Psoas muscle (tissue), 8 donors: ENCODE results near the gene TPST2. TPM values are rescaled to one million over a fixed set of nuclear protein-coding genes. Genes with fewer than 3 reads are reported as not detected.

ENCODE experiments used
- ATAC-seq, 4 donors: fragments of 200-7000 bp; cut with Tn5 transposase; one replicate each; pipeline ENCODE4 v1.9.1; 2020; ENCODE audit warnings: moderate library complexity in 3 of 4, mild to moderate bottlenecking in 2 of 4
- DNase-seq, 2 donors: peaks; one replicate each; pipeline ENCODE4 v3.0.0-alpha.2; 2020
- H3K27ac ChIP-seq: fragments of 200-600 bp; one replicate; pipeline ENCODE4 v1.8.0; 2022
- H3K27me3 ChIP-seq, 3 donors: fragments of 200-600 bp in 1 of 3; one replicate each; pipeline versions ENCODE4 v1.6.1 to v1.8.0; 2013 to 2022; ENCODE audit warnings: low read length in 2 of 3, mild to moderate bottlenecking in 2 of 3, moderate library complexity in 1 of 3; ENCODE audit not compliant: insufficient read depth in 3 of 3
- H3K36me3 ChIP-seq, 2 donors: fragments of 200-600 bp in 1 of 2; one replicate each; pipeline versions ENCODE4 v1.6.1 to v1.8.0; 2013 to 2022; ENCODE audit warnings: low read depth in 1 of 2, mild to moderate bottlenecking in 1 of 2, moderate library complexity in 1 of 2; ENCODE audit not compliant: insufficient read depth in 1 of 2
- H3K4me1 ChIP-seq: fragments of 200-600 bp; one replicate; pipeline ENCODE4 v1.8.0; 2022
- H3K4me3 ChIP-seq: fragments of 200-600 bp; one replicate; pipeline ENCODE4 v1.8.0; 2022; ENCODE audit warnings: mild to moderate bottlenecking
- H3K9me3 ChIP-seq: fragments of 200-600 bp; one replicate; pipeline ENCODE4 v1.8.0; 2022
- WGBS, 3 donors: extraction: QIAGEN DNeasy Blood & Tissue Kit; methylation state at CpG; one replicate each; pipeline versions ENCODE4 v1.1.6 to v1.1.7; 2013; 5-methylcytosine and 5-hydroxymethylcytosine counted together
- intact Hi-C, 2 donors: fragments of 100-400 bp; cut with DNase I; formaldehyde crosslinking; loops; one replicate each; pipeline versions ENCODE4 v1.11.0 to v1.14.2; 2022
- polyA plus RNA-seq, 3 donors: library from polyadenylated mRNA; stranded (reverse); fragments of 200-250 nt; gene quantifications; one replicate each; pipeline ENCODE4 v1.2.3, GENCODE V29; 2013
- total RNA-seq, 4 donors: library from RNA; stranded (reverse); fragmentation: NEBNext Ultra II Directional in 2 of 4; extraction: Animal tissue kit (Norgen Biotek cat#: 25700) in 2 of 4; gene quantifications; one replicate each; pipeline versions ENCODE4 v1.2.1 to v1.2.4, GENCODE V29; 2021 to 2023
- TF ChIP-seq, protein P1 (sequence below): fragments of 200-600 bp; IDR thresholded peaks from one replicate; pipeline ENCODE4 v1.8.0; 2022; ENCODE audit warnings: antibody characterized with exemption
- donor health status: healthy with polysubstance abuse.
- donor health status: DM: no; HTN: no; CAD: no; lungs with moderate emphysema.
- donor health status: Bipolar disorder and iron deficiency.
- donor health status: healthy.
- donor health status: DM: yes; HTN: yes; CAD: no.
- donor health status: DM: no; HTN: no; CAD: no.
- donor health status: DM: no; HTN: no; CAD: no.
- donor health status: DM: yes; HTN: yes; CAD: no.

Gene TPST2
- total and polyA plus RNA-seq, 7 donors, result 22.1 to 76.4 (median 32.9) TPM

DNA sequence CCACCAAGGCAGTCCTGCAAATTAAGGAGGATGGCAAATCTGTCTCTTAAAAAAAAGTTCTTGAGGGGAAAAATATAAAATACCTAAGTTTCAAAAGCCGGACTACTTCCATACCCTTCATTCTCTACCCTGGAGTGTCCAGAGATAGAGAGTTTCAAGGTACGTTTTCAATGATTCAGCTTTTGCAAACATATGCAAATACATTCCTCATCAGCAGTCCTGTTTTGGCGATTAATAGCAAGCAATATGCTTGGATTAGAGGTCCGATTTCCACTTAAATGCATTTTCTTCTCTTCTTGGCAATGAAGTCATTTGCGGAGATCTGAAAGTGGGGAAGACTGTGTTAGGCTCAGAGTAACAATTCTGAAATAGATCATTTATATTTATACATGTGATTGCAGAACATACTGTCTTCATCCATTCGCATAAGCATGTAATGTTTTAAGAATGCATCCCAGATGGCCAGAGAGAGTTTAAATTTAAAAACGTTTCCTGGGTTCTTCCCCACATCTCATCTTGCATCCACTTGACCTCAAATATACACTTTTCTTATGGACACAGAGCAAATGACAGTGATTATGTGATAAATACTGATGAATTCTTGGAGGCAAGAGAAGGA is 63.9 kb downstream of the TPST2 start:
- H3K9me3 ChIP-seq, result no peaks in the 10 kb centered on the region
- TF ChIP-seq, protein P1, sequence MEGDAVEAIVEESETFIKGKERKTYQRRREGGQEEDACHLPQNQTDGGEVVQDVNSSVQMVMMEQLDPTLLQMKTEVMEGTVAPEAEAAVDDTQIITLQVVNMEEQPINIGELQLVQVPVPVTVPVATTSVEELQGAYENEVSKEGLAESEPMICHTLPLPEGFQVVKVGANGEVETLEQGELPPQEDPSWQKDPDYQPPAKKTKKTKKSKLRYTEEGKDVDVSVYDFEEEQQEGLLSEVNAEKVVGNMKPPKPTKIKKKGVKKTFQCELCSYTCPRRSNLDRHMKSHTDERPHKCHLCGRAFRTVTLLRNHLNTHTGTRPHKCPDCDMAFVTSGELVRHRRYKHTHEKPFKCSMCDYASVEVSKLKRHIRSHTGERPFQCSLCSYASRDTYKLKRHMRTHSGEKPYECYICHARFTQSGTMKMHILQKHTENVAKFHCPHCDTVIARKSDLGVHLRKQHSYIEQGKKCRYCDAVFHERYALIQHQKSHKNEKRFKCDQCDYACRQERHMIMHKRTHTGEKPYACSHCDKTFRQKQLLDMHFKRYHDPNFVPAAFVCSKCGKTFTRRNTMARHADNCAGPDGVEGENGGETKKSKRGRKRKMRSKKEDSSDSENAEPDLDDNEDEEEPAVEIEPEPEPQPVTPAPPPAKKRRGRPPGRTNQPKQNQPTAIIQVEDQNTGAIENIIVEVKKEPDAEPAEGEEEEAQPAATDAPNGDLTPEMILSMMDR, result no peak
- H3K27ac ChIP-seq, result peak overlapping the region; percentile 84
- H3K4me1 ChIP-seq, result peaks cover 27% of the 10 kb centered on the region
- H3K36me3 ChIP-seq, result peaks cover 0 to 14% of the 10 kb centered on the region in 2 donors
- DNase-seq, result no peak
- ATAC-seq, result peak in 2 of 4 donors; percentile 20 to 59
- intact Hi-C loops, result loop anchor here (2.0 to 5.0 kb wide), 3 partner anchors 23 to 61 kb away; no protein-coding TSS in a partner anchor
- 34 to 41% (median 39%) methylated on average over 7 of the region's 7 CpGs for WGBS, 3 donors
- peak overlapping the region; percentile 43 for H3K4me3 ChIP-seq
- H3K27me3 ChIP-seq, result no peaks in the 10 kb centered on the region

- TF ChIP-seq, protein P1, result no peak
- peak overlapping the region; percentile 43 for H3K4me3 ChIP-seq
- 29 to 53% (median 31%) methylated on average over 4 of the region's 4 CpGs for WGBS, 3 donors
- ATAC-seq, result peak; percentile 41 to 55 (median 51)
- no peaks in the 10 kb centered on the region for H3K9me3 ChIP-seq
- H3K36me3 ChIP-seq, result peaks cover 0 to 9% of the 10 kb centered on the region in 2 donors
- peak overlapping the region; percentile 84 for H3K27ac ChIP-seq
- intact Hi-C loops, result loop anchor here in 1 of 2 donors (5.0 kb wide), 2 partner anchors 37 to 62 kb away; no protein-coding TSS in a partner anchor
- H3K4me1 ChIP-seq, result peaks cover 27% of the 10 kb centered on the region
- no peak for DNase-seq
- no peaks in the 10 kb centered on the region for H3K27me3 ChIP-seq
Measured at GRCh38 chr22:26524870-26525269, 65.1 kb downstream of the TPST2 start.

GRCh38 chr22:26522592-26522991 is 67.3 kb downstream of the TPST2 start:
- ATAC-seq, result no peak
- Histone ChIP-seq H3K4me1 (peaks cover 16% of the 10 kb centered on the region), H3K9me3 (no peaks in the 10 kb centered on the region), H3K27me3 (no peaks in the 10 kb centered on the region), H3K4me3 (no peak overlapping the region), H3K36me3 (peaks cover 0 to 9% of the 10 kb centered on the region in 2 donors), H3K27ac (no peak overlapping the region)
- 82 to 93% (median 92%) methylated on average over 4 of the region's 4 CpGs for WGBS, 3 donors
- intact Hi-C loops, result no loop called here
- TF ChIP-seq, protein P1, result no peak
- DNase-seq, result no peak

GRCh38 chr22:26522012-26522411 is 67.9 kb downstream of the TPST2 start:
- H3K4me1 ChIP-seq, result peaks cover 11% of the 10 kb centered on the region
- DNase-seq, result no peak
- TF ChIP-seq, protein P1, result no peak
- intact Hi-C loops, result no loop called here
- no peak for ATAC-seq
- H3K27me3 ChIP-seq, result no peaks in the 10 kb centered on the region
- H3K9me3 ChIP-seq, result no peaks in the 10 kb centered on the region
- no peak overlapping the region for H3K4me3 ChIP-seq
- no peak overlapping the region for H3K27ac ChIP-seq
- 89 to 97% (median 90%) methylated on average over 2 of the region's 2 CpGs for WGBS, 3 donors
- peaks cover 0 to 9% of the 10 kb centered on the region in 2 donors for H3K36me3 ChIP-seq
